ENCODE data around the gene SMIM17. TPM values are rescaled to one million over a fixed set of nuclear protein-coding genes. Genes with fewer than 3 reads are reported as not detected.
A peak's percentile ranks its signal among the peaks of the same experiment; 100 is the strongest.

SMIM17 gene
- 0.07 TPM in 1 of 2 replicates, not detected in the other for polyA plus RNA-seq (2011; rRNA removed)
- polyA minus RNA-seq (2011; rRNA and poly(A)+ RNA removed), result not detected in 2 replicates

GRCh38 chr19:56642711-56643459, at the start of gene SMIM17:
SMIM17 (plus strand) TSS chr19:56643159; CDS start chr19:56645668, 2,509 bp downstream.
- no peaks in the 10 kb centered on the region for H3K27me3 ChIP-seq (ENCODE audit: control insufficient read depth, insufficient read depth, low read length)
- ChIA-PET CTCF (no interaction called here), POLR2A (no interaction called here)
- no peak for DNase-seq (ENCODE audit: low read depth)
- no peak for TF ChIP-seq CTCF (IDR thresholded peaks at IDR 0.05; ENCODE audit: insufficient read depth, low read depth, low read length)
- no peak within 1 kb of the TSS for H3K4me3 ChIP-seq (ENCODE audit: low read depth, low read length)
- H3K36me3 ChIP-seq (ENCODE audit: control insufficient read depth, insufficient read depth, low read length), result no peaks in the 10 kb centered on the region

GRCh38 chr19:56594446-56594782, 48.5 kb upstream of the SMIM17 start:
- ChIA-PET POLR2A (no interaction called here), CTCF (no interaction called here)
- DNase-seq (ENCODE audit: low read depth), result no peak
- Histone ChIP-seq H3K27me3 (ENCODE audit: control insufficient read depth, insufficient read depth, low read length) (no peaks in the 10 kb centered on the region), H3K36me3 (ENCODE audit: control insufficient read depth, insufficient read depth, low read length) (no peaks in the 10 kb centered on the region; the same call in 1 of the 2 replicates), H3K4me3 (ENCODE audit: low read depth, low read length) (peak overlapping the region; percentile 99)
- no peak for TF ChIP-seq CTCF (IDR thresholded peaks at IDR 0.05; ENCODE audit: insufficient read depth, low read depth, low read length)

- H3K36me3 ChIP-seq (ENCODE audit: control insufficient read depth, insufficient read depth, low read length), result no peaks in the 10 kb centered on the region; the same call in 1 of the 2 replicates
- peak; percentile 26 for DNase-seq (ENCODE audit: low read depth)
- no peak for TF ChIP-seq CTCF (IDR thresholded peaks at IDR 0.05; ENCODE audit: insufficient read depth, low read depth, low read length)
- ChIA-PET POLR2A (no interaction called here), CTCF (no interaction called here)
- H3K4me3 ChIP-seq (ENCODE audit: low read depth, low read length), result peak within 1 kb of the TSS; percentile 99
- no peaks in the 10 kb centered on the region for H3K27me3 ChIP-seq (ENCODE audit: control insufficient read depth, insufficient read depth, low read length)
These were observed 48.0 kb upstream of the SMIM17 start, which contains the start of gene ZNF71 for GRCh38 chr19:56594783-56595547. ZNF71 (plus strand) TSS chr19:56595302; CDS start chr19:56601559, 6,257 bp downstream.

GRCh38 chr19:56595548-56595899, 47.4 kb upstream of the SMIM17 start:
- no peak for DNase-seq (ENCODE audit: low read depth)

More at GRCh38 chr19:56595548-56595899, 47.4 kb upstream of the SMIM17 start:
- no peak for TF ChIP-seq CTCF (IDR thresholded peaks at IDR 0.05; ENCODE audit: insufficient read depth, low read depth, low read length)
- no peaks in the 10 kb centered on the region for H3K27me3 ChIP-seq (ENCODE audit: control insufficient read depth, insufficient read depth, low read length)
- ChIA-PET CTCF (no interaction called here), POLR2A (no interaction called here)
- H3K36me3 ChIP-seq (ENCODE audit: control insufficient read depth, insufficient read depth, low read length), result no peaks in the 10 kb centered on the region; the same call in 1 of the 2 replicates
- H3K4me3 ChIP-seq (ENCODE audit: low read depth, low read length), result peak overlapping the region; percentile 99

All from BJ (cell line).